HUES48 (cell line): ENCODE measurements around the gene PRPF8.

Experiments used
- H3K27ac ChIP-seq: one replicate; pipeline ENCODE4 v1.7.0; 2013; ENCODE audit warnings: low read depth, low read length, inconsistent platforms
- H3K27me3 ChIP-seq: 2 replicates; pipeline ENCODE4 v1.6.1; 2013; ENCODE audit warnings: mild to moderate bottlenecking, low read length; ENCODE audit not compliant: control insufficient read depth, insufficient read depth
- H3K36me3 ChIP-seq: 2 replicates; pipeline ENCODE4 v1.6.1; 2013; ENCODE audit warnings: low read length; ENCODE audit not compliant: control insufficient read depth, insufficient read depth
- H3K4me1 ChIP-seq: 2 replicates; pipeline ENCODE4 v1.6.1; 2013; ENCODE audit warnings: mild to moderate bottlenecking, low read length; ENCODE audit not compliant: control insufficient read depth, insufficient read depth
- H3K4me3 ChIP-seq: 2 replicates; pipeline ENCODE4 v1.5.1; 2013; ENCODE audit warnings: mild to moderate bottlenecking, low read depth, low read length
- H3K9ac ChIP-seq: 2 replicates; pipeline ENCODE4 v1.6.1; 2013; ENCODE audit warnings: mild to moderate bottlenecking, low read depth, low read length, moderate library complexity
- H3K9me3 ChIP-seq: 2 replicates; pipeline ENCODE4 v1.6.1; 2013; ENCODE audit warnings: low read length; ENCODE audit not compliant: control insufficient read depth, insufficient read depth

Gene PRPF8

DNA sequence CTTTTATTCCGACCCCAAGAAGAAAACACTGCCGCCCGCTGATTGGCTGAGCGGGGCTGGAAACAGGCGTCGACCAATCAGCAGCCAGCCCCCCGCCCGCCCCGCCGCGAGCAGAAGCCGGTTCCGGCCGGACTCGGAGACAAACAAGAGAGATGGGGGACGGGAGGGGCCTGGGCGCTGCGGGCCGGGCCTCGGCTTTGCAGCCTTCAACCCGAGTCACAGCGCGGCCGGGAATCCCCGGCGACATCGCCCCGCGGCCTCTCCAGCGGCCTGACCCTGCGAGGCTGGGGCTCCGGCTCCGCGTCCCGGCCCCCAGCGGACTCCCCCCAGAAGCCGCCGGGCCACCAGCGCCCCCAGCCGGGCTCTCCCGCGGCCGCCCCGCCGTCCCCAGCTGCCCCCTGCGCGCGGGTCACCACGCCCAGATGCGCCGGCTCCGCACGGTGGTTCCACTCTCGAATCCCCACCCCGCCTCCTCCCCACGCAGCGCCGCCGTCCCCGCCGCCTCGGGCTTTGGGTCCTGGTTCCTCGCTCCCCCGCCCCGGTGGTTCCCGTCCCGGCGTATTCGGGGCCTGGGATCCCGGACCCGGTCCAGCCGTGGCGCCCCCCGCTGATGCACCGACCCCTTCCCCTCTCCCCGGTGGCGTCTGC, 55.7 kb downstream of the PRPF8 start:
- Histone ChIP-seq H3K4me1 (peaks cover 4% of the 10 kb centered on the region; the same call in 1 of the 2 replicates), H3K4me3 (peak overlapping the region; percentile 68), H3K9me3 (no peaks in the 10 kb centered on the region), H3K36me3 (0 out of 2 replicates have a peak, but pooled peaks cover under 1% of the 10 kb centered on the region), H3K9ac (peak overlapping the region; percentile 77; the same call in 1 of the 2 replicates), H3K27ac (peak overlapping the region; percentile 87), H3K27me3 (no peaks in the 10 kb centered on the region)

DNA sequence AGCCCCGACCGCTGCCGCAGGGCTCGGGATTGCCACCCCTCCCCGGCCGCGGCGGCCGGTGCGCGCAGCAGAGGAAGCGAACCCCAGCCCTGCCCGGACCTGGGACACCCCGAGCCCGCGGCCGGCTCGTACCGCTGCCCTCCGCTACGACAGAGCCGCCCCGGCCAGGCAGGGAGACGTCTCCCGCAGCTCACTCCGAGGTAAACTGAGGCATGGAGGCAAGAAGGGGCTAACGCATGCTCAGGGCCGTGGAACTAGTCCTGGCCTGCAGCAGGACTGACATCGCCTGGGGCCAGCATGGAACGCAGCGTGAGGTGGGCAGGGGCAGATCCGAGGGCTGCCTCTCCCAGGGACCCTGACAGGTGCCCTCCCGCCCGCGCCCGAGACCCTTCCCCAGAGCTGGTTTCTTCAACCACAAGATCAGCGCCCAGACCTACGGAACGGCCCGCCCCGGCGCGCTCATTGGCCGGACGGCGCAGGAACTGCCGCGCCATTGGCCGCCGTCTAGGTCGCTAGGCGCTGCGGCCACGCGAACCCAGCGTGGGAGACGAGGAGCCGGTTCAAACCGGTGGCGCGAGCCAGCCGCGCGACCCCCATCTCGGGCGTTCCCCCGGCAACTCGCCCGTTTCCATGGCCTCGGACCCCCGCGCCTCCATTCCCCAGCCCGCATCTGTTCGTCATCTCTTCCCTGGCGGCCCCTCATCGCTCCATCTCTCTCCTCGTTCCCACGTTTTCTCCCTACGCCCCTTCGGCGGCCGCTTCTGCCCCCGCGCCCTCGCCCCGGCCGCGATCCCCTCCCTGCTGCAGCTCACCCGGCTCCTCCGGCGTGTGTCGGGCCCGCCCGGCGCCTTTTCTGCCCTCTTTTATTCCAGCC, 56.4 kb downstream of the PRPF8 start, which contains the start of gene SLC43A2:
SLC43A2 (minus strand) TSS at position 853 of the 874 bp plus-strand sequence. CDS start 960 bp downstream, outside the sequence.
- peaks cover 4% of the 10 kb centered on the region; the same call in 1 of the 2 replicates for H3K4me1 ChIP-seq

GRCh38 chr17:1627182-1627981, 57.3 kb downstream of the PRPF8 start:
- H3K27ac ChIP-seq: peak overlapping the region; percentile 60
- H3K36me3 ChIP-seq: 0 out of 2 replicates have a peak, but pooled peaks cover 2% of the 10 kb centered on the region
- no peak overlapping the region for H3K9ac ChIP-seq
- H3K4me1 ChIP-seq: peaks cover 4% of the 10 kb centered on the region; the same call in 1 of the 2 replicates
- H3K9me3 ChIP-seq: no peaks in the 10 kb centered on the region
- no peaks in the 10 kb centered on the region for H3K27me3 ChIP-seq
- H3K4me3 ChIP-seq: peak overlapping the region; percentile 68

More for the DNA sequence above, 56.4 kb downstream of the PRPF8 start, which contains the start of gene SLC43A2:
- H3K27me3 ChIP-seq: no peaks in the 10 kb centered on the region
- 0 out of 2 replicates have a peak, but pooled peaks cover 2% of the 10 kb centered on the region for H3K36me3 ChIP-seq
- H3K27ac ChIP-seq: peak within 1 kb of the TSS; percentile 87
- H3K9me3 ChIP-seq: no peaks in the 10 kb centered on the region
- H3K9ac ChIP-seq: peak within 1 kb of the TSS; percentile 88
- peak within 1 kb of the TSS; percentile 68 for H3K4me3 ChIP-seq

GRCh38 chr17:1626333-1626732, 58.3 kb downstream of the PRPF8 start:
- H3K9me3 ChIP-seq: no peaks in the 10 kb centered on the region
- H3K36me3 ChIP-seq: 0 out of 2 replicates have a peak, but pooled peaks cover 2% of the 10 kb centered on the region
- H3K9ac ChIP-seq: no peak overlapping the region
- H3K27me3 ChIP-seq: no peaks in the 10 kb centered on the region
- H3K4me3 ChIP-seq: no peak overlapping the region
- peak overlapping the region; percentile 60 for H3K27ac ChIP-seq
- H3K4me1 ChIP-seq: peaks cover 4% of the 10 kb centered on the region; the same call in 1 of the 2 replicates

DNA sequence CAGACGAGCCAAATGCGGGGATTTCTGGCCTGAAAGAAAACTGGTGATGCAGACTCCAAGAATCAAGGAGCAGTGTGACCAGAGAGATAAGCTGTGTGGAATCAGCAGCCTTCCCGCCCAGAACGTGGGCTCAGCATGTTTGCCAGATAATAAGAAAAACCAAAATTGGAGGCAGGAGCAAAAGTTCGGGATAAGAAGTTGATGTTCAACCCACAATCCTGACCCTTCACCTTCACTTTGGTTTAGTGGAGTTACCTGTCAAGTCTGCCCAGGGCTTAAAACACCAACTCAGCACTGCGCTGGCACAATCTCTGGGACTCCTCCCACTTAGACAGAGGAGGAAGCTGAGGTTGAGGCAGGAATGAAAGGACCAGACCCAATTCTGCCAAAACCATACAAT, 59.1 kb downstream of the PRPF8 start:
- H3K27ac ChIP-seq: no peak overlapping the region

GRCh38 chr17:1625053-1625452, 59.6 kb downstream of the PRPF8 start:
- Histone ChIP-seq H3K4me3 (no peak overlapping the region), H3K36me3 (0 out of 2 replicates have a peak, but pooled peaks cover 2% of the 10 kb centered on the region), H3K4me1 (peaks cover 4% of the 10 kb centered on the region; the same call in 1 of the 2 replicates), H3K27ac (no peak overlapping the region), H3K27me3 (no peaks in the 10 kb centered on the region), H3K9ac (no peak overlapping the region), H3K9me3 (no peaks in the 10 kb centered on the region)

More for the DNA sequence above, 59.1 kb downstream of the PRPF8 start:
- H3K4me3 ChIP-seq: no peak overlapping the region
- no peak overlapping the region for H3K9ac ChIP-seq
- H3K27me3 ChIP-seq: no peaks in the 10 kb centered on the region
- H3K9me3 ChIP-seq: no peaks in the 10 kb centered on the region
- 0 out of 2 replicates have a peak, but pooled peaks cover 2% of the 10 kb centered on the region for H3K36me3 ChIP-seq
- peaks cover 4% of the 10 kb centered on the region; the same call in 1 of the 2 replicates for H3K4me1 ChIP-seq

GRCh38 chr17:1624650-1625049, 60.0 kb downstream of the PRPF8 start:
- no peaks in the 10 kb centered on the region for H3K27me3 ChIP-seq
- H3K27ac ChIP-seq: no peak overlapping the region
- no peak overlapping the region for H3K4me3 ChIP-seq

GRCh38 chr17:1623057-1623630, 61.5 kb downstream of the PRPF8 start:
- Histone ChIP-seq H3K9me3 (no peaks in the 10 kb centered on the region), H3K4me1 (peaks cover 4% of the 10 kb centered on the region; the same call in 1 of the 2 replicates), H3K27me3 (no peaks in the 10 kb centered on the region), H3K9ac (no peak overlapping the region), H3K27ac (no peak overlapping the region), H3K4me3 (no peak overlapping the region), H3K36me3 (0 out of 2 replicates have a peak, but pooled peaks cover 2% of the 10 kb centered on the region)

More at GRCh38 chr17:1624650-1625049, 60.0 kb downstream of the PRPF8 start:
- H3K9ac ChIP-seq: no peak overlapping the region
- H3K9me3 ChIP-seq: no peaks in the 10 kb centered on the region
- 0 out of 2 replicates have a peak, but pooled peaks cover 2% of the 10 kb centered on the region for H3K36me3 ChIP-seq
- H3K4me1 ChIP-seq: peaks cover 4% of the 10 kb centered on the region; the same call in 1 of the 2 replicates

DNA sequence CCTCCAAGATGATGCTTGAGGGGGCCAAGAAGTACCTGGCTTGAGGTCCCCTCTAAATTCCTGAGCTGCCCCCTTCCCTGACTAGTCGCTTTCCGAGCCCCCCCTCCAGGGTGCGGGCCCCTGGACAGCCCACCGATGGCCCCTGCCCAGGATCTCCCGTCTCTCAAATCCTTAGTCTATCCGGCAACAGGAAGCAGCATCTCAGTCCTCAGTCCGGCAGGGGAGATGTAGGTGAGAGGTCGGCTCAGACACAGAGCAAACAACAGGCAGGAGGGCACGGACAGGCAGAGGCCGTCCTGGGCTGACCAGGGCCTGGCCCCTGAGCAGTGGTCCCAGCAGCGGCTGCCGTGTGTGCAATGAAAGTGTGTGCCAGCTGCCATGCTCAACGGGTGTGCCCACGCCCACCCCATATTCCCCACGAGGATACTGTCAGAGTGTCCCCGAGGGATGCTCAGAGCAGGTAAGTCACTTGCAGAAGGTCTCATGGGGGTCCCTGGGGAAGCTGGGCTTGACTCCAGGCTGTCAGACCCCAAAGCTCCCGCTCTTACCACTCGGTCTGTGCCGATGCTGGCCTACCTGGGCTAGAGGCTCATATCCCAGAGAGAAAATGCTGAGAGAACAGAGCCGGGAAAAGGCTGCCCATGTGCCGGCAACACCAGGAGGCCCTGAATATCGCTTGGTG, 63.3 kb downstream of the PRPF8 start:
- no peak overlapping the region for H3K27ac ChIP-seq
- no peaks in the 10 kb centered on the region for H3K27me3 ChIP-seq

More for the DNA sequence above, 63.3 kb downstream of the PRPF8 start:
- H3K9me3 ChIP-seq: no peaks in the 10 kb centered on the region
- H3K4me3 ChIP-seq: no peak overlapping the region
- no peak overlapping the region for H3K9ac ChIP-seq
- H3K4me1 ChIP-seq: no peaks in the 10 kb centered on the region
- 0 out of 2 replicates have a peak, but pooled peaks cover 6% of the 10 kb centered on the region for H3K36me3 ChIP-seq
